ENCODE data around the gene ZFPM1.

Gene ZFPM1

GRCh38 chr16:88414521-88415380 lies 38.3 kb upstream of the ZFPM1 start:
- TF ChIP-seq REST (IDR thresholded peaks at IDR 0.05; ENCODE audit: low read depth) (no peak), CEBPB (IDR thresholded peaks at IDR 0.05) (no peak), MAX (IDR thresholded peaks at IDR 0.05) (no peak), TAF1 (IDR thresholded peaks at IDR 0.05; ENCODE audit: low read depth) (no peak), NFIC (IDR thresholded peaks at IDR 0.05) (no peak)

DNA sequence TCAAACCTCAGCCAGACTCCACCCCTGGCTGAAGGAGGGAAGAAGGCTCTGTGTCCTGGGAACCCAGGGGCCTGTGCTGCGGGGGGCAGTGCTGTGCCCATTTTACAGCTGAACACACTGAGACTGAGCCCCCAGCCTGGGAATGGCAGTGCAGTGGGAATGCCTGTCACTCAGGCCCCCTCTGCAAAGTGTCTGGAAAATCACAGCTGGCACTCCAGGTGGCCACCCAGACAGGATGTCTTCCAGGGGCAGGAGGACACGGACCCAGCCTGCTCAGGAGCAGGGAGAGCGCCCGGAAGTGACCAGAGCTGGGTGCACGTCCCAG lies 37.7 kb upstream of the ZFPM1 start:
- TF ChIP-seq EP300 (IDR thresholded peaks at IDR 0.05; ENCODE audit: borderline replicate concordance) (no peak), TEAD4 (IDR thresholded peaks at IDR 0.05) (no peak), CREB1 (IDR thresholded peaks at IDR 0.05; ENCODE audit: low read depth) (no peak), CEBPB (IDR thresholded peaks at IDR 0.05) (no peak), YY1 (IDR thresholded peaks at IDR 0.05; ENCODE audit: low read depth) (no peak), TCF12 (IDR thresholded peaks at IDR 0.05; ENCODE audit: low read depth) (no peak), ZBTB7A (IDR thresholded peaks at IDR 0.05; ENCODE audit: low read depth) (no peak), REST (IDR thresholded peaks at IDR 0.05; ENCODE audit: low read depth) (no peak)
- TF ChIP-seq, protein P1, sequence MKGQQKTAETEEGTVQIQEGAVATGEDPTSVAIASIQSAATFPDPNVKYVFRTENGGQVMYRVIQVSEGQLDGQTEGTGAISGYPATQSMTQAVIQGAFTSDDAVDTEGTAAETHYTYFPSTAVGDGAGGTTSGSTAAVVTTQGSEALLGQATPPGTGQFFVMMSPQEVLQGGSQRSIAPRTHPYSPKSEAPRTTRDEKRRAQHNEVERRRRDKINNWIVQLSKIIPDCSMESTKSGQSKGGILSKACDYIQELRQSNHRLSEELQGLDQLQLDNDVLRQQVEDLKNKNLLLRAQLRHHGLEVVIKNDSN (IDR thresholded peaks at IDR 0.05) = no peak

DNA sequence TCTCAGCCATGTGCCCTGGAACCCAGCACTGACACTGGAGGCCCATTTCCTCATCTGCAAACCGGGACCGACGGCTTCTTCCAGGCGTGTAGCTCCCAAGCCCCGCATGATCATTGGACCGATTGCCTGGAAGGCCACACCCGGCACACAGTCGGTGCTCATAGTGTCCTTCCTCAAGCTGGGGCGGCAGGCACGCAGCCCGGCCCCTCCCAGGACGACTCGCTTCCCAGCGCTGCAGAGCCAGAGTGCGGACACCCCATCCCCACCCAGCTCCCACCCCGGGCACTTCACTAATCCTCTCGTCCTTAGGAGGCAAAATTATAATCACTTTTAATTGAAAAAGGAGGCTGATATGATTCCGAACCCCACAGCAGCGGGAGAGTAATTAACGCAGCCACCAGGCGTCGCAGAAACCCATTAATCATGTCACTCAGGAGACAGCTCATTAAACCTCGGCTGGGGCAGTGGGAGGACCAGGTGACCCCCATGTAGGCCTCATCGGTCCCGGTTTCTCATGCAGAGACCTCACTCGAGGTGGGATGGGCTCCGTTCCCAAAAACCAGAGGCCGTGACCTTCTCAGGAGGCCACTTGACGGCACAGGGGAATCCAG lies 37.3 kb upstream of the ZFPM1 start:
- no peak for TF ChIP-seq MAX (IDR thresholded peaks at IDR 0.05)
- TF ChIP-seq, protein P1 (IDR thresholded peaks at IDR 0.05) = no peak
- no peak for TF ChIP-seq TCF12 (IDR thresholded peaks at IDR 0.05; ENCODE audit: low read depth)
- no peak for TF ChIP-seq RAD21 (IDR thresholded peaks at IDR 0.05; ENCODE audit: low read depth)
- no peak for TF ChIP-seq TEAD4 (IDR thresholded peaks at IDR 0.05)
- no peak for TF ChIP-seq EGR1 (IDR thresholded peaks at IDR 0.05)
- TF ChIP-seq CREB1 (IDR thresholded peaks at IDR 0.05; ENCODE audit: low read depth) = no peak
- no peak for TF ChIP-seq FOXM1 (IDR thresholded peaks at IDR 0.05; ENCODE audit: borderline replicate concordance, low read depth)
- TF ChIP-seq CEBPB (IDR thresholded peaks at IDR 0.05) = no peak
- TF ChIP-seq TAF1 (IDR thresholded peaks at IDR 0.05; ENCODE audit: low read depth) = no peak
- no peak for TF ChIP-seq EP300 (IDR thresholded peaks at IDR 0.05; ENCODE audit: borderline replicate concordance)

DNA sequence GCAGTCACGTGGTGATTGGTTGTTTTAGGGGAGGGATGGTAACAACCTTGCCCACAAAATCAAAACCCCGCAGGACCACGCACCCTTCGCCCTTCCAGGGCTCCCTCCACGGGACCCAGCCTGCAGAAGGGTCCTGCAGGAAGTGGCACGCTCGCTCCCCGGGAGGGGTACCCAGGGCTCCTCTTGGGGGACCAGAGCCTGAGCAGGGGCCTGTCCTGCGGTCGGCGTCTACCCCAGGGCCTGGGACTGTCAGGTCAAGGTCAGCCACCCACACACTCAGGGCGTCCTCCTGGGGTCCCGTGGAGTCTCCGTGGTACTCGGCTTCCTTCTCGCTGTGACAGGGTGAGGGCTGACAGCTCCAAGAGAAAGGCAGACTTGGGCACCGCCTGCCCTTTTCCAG lies 36.4 kb upstream of the ZFPM1 start:
- TF ChIP-seq EP300 (IDR thresholded peaks at IDR 0.05; ENCODE audit: borderline replicate concordance) = no peak

DNA sequence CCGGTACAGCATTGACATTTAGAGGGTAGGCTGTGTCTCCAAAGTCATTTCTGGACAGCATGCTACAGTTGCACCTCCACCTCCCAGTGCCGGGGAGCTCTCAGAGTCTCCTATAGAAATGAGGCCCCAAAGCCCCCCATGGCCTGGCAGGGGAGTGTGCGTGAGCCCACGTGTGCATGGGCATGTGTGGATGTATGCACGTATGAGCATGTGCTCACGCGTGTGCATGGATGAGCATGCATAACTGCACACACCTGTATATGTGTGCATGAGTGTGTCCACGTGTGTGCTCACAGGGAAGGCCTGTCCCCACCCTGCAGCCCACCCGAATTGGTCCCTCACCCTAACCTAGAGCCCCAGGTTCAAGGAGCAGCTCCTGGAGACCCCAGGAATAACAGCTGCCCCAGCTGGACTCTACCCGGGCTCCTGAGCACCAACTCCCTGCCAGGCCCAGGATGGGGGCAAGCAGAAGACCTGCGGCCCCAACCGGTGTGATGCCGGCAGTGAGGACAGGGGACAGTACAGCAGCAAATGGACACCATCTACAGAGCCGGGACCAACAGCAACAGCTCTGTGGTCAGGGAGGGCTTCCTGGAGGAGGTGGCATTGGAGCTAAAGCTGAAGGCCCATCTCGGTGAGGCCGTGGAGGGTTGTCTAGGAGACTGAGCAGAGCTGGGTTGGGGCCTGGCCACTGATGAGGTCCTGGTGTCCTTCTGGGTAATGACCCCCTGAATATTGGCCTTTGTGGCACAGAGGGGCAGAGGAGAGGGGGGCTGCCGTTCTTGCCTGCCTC lies 35.2 kb upstream of the ZFPM1 start:
- TF ChIP-seq TCF12 (IDR thresholded peaks at IDR 0.05; ENCODE audit: low read depth) (no peak), TAF1 (IDR thresholded peaks at IDR 0.05; ENCODE audit: low read depth) (no peak), CEBPB (IDR thresholded peaks at IDR 0.05) (no peak), EGR1 (IDR thresholded peaks at IDR 0.05) (no peak), RAD21 (IDR thresholded peaks at IDR 0.05; ENCODE audit: low read depth) (no peak), MAX (IDR thresholded peaks at IDR 0.05) (no peak), TEAD4 (IDR thresholded peaks at IDR 0.05) (no peak), EP300 (IDR thresholded peaks at IDR 0.05; ENCODE audit: borderline replicate concordance) (no peak), FOXM1 (IDR thresholded peaks at IDR 0.05; ENCODE audit: borderline replicate concordance, low read depth) (no peak), CREB1 (IDR thresholded peaks at IDR 0.05; ENCODE audit: low read depth) (no peak), YY1 (IDR thresholded peaks at IDR 0.05; ENCODE audit: low read depth) (no peak), ZBTB7A (IDR thresholded peaks at IDR 0.05; ENCODE audit: low read depth) (no peak), NFIC (IDR thresholded peaks at IDR 0.05) (no peak), REST (IDR thresholded peaks at IDR 0.05; ENCODE audit: low read depth) (no peak)
- TF ChIP-seq, protein P1 (IDR thresholded peaks at IDR 0.05) = no peak
